Renal cortex interstitium (tissue), 11 donors: ENCODE data around the gene C14orf132. TPM values are rescaled to one million over a fixed set of nuclear protein-coding genes. Genes with fewer than 3 reads are reported as not detected.
A peak's percentile ranks its signal among the peaks of the same experiment; 100 is the strongest.

Experiments
- DNase-seq, 11 donors: peaks; one replicate each; pipeline ENCODE4 v3.0.0-alpha.2; 2013; ENCODE audit warnings: low read depth in 9 of 11, low spot score in 4 of 11; ENCODE audit errors: extremely low read depth in 1 of 11
- polyA plus RNA-seq, 3 donors: library from polyadenylated mRNA; unstranded; fragments of 120-200 nt; gene quantifications; one replicate each; pipeline ENCODE4 v1.2.1, GENCODE V29; 2013; ENCODE audit not compliant: insufficient read length in 3 of 3

C14orf132 gene
- polyA plus RNA-seq, 3 donors, result 30.9 to 37.1 (median 31.4) TPM

GRCh38 chr14:96104469-96105057 lies 65.4 kb downstream of the C14orf132 start:
- peak in 5 of 11 donors; percentile 55 to 73 (median 61) for DNase-seq

- DNase-seq, result no peak
Observed at GRCh38 chr14:96105089-96105925, 66.1 kb downstream of the C14orf132 start.

- no peak for DNase-seq
Observed at GRCh38 chr14:96105926-96106441, 66.8 kb downstream of the C14orf132 start.

GRCh38 chr14:96106891-96107290 lies 67.7 kb downstream of the C14orf132 start:
- no peak for DNase-seq

- DNase-seq, result no peak
Observed at GRCh38 chr14:96108061-96108795, 69.1 kb downstream of the C14orf132 start.

GRCh38 chr14:96108911-96109310 lies 69.7 kb downstream of the C14orf132 start:
- no peak for DNase-seq

- DNase-seq, result no peak
Observed at GRCh38 chr14:96109596-96110355, 70.6 kb downstream of the C14orf132 start.

GRCh38 chr14:96112032-96112431 lies 72.9 kb downstream of the C14orf132 start:
- no peak for DNase-seq

GRCh38 chr14:96114002-96114401 lies 74.8 kb downstream of the C14orf132 start:
- no peak for DNase-seq

GRCh38 chr14:96117101-96117897 lies 78.1 kb downstream of the C14orf132 start:
- DNase-seq, result no peak

GRCh38 chr14:96117960-96118359 lies 78.8 kb downstream of the C14orf132 start:
- no peak for DNase-seq

GRCh38 chr14:96118391-96118790 lies 79.2 kb downstream of the C14orf132 start:
- no peak for DNase-seq

GRCh38 chr14:96119947-96120346 lies 80.8 kb downstream of the C14orf132 start:
- no peak for DNase-seq

GRCh38 chr14:96120392-96120791 lies 81.2 kb downstream of the C14orf132 start:
- DNase-seq, result no peak

- DNase-seq, result no peak
Observed at GRCh38 chr14:96120941-96121340, 81.8 kb downstream of the C14orf132 start.

- DNase-seq, result no peak
Observed at GRCh38 chr14:96121660-96122395, 82.7 kb downstream of the C14orf132 start.

GRCh38 chr14:96122496-96122895 lies 83.3 kb downstream of the C14orf132 start:
- DNase-seq, result no peak

GRCh38 chr14:96125536-96125935 lies 86.4 kb downstream of the C14orf132 start:
- no peak for DNase-seq
